ENCODE results near the gene IFNGR1.

DNA sequence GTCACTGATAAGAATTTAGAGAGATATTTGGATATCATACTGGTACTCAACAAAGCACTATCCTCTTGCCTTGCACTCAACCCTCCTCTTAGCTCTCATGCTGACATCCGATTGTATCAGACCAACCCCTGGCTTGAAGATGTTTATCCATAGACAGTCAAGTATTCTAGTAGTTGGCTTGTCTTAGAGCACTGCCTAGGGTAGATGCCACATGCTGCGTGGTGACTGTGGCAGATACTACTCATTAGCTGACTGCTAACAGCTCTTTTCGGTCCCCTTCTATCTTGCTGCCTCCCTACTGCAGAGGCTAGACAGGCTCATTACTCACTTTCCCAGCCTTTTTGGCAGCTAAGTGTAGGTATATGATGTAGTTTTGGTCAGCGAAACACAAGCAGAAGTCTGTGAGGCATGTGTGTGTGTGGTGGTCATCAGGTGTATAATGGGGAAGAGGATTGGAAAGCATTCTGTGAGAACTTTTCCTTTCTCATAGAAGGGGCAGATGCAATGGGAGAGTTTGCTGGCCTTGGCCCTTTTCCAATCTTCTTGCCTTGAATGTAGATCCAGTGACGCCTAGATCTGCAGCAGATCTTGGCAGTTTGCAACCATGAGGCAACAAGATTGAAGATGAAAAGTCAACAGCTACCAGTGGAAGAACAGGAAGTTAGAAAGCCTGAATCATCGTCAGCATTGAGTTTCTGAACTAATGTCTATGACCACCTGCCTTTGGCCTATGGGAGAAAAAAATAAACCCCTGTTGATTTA lies 4.4 kb upstream of the IFNGR1 start:
- TF ChIP-seq, protein P1, sequence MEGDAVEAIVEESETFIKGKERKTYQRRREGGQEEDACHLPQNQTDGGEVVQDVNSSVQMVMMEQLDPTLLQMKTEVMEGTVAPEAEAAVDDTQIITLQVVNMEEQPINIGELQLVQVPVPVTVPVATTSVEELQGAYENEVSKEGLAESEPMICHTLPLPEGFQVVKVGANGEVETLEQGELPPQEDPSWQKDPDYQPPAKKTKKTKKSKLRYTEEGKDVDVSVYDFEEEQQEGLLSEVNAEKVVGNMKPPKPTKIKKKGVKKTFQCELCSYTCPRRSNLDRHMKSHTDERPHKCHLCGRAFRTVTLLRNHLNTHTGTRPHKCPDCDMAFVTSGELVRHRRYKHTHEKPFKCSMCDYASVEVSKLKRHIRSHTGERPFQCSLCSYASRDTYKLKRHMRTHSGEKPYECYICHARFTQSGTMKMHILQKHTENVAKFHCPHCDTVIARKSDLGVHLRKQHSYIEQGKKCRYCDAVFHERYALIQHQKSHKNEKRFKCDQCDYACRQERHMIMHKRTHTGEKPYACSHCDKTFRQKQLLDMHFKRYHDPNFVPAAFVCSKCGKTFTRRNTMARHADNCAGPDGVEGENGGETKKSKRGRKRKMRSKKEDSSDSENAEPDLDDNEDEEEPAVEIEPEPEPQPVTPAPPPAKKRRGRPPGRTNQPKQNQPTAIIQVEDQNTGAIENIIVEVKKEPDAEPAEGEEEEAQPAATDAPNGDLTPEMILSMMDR (IDR thresholded peaks at IDR 0.05 in 2 of 3, conservative IDR thresholded peaks at IDR 0.05 in 1 of 3; ENCODE audit: control insufficient read depth in 2 of 3, extremely low read depth in 1 of 3, insufficient read depth in 1 of 3, low read depth in 3 of 3, low read length in 3 of 3): no peak
- no peak for TF ChIP-seq RAD21 (IDR thresholded peaks at IDR 0.05; ENCODE audit: insufficient read depth, low read depth, low read length)
- TF ChIP-seq TCF7 (IDR thresholded peaks at IDR 0.05; ENCODE audit: borderline replicate concordance): no peak
- no peak for TF ChIP-seq SRF (IDR thresholded peaks at IDR 0.05; ENCODE audit: low read depth in 2 of 2, low read length in 2 of 2)
- 0 out of 2 replicates have a peak, but pooled peaks have one; percentile 13 for TF ChIP-seq MTA3 (IDR thresholded peaks at IDR 0.05; ENCODE audit: borderline replicate concordance, low read length)
- TF ChIP-seq POLR2AphosphoS5 (IDR thresholded peaks at IDR 0.05; ENCODE audit: low read length): no peak
- TF ChIP-seq, protein P2, sequence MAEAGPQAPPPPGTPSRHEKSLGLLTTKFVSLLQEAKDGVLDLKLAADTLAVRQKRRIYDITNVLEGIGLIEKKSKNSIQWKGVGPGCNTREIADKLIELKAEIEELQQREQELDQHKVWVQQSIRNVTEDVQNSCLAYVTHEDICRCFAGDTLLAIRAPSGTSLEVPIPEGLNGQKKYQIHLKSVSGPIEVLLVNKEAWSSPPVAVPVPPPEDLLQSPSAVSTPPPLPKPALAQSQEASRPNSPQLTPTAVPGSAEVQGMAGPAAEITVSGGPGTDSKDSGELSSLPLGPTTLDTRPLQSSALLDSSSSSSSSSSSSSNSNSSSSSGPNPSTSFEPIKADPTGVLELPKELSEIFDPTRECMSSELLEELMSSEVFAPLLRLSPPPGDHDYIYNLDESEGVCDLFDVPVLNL (IDR thresholded peaks at IDR 0.05; ENCODE audit: low read depth, low read length): no peak

Data from GM12878 (cell line).